Liver (tissue), 9 donors: Measurements from ENCODE around the gene RNF39. TPM values are rescaled to one million over a fixed set of nuclear protein-coding genes. Genes with fewer than 3 reads are reported as not detected.

Experiments
- DNase-seq: peaks from one replicate; pipeline ENCODE4 v3.0.0-alpha.2; 2017; ENCODE audit warnings: low spot score
- H3K27ac ChIP-seq, 2 donors: one replicate each; pipeline ENCODE4 v1.7.0; 2013; ENCODE audit warnings: inconsistent platforms in 2 of 2, low read length in 2 of 2, control low read depth in 1 of 2, low read depth in 1 of 2, mild to moderate bottlenecking in 1 of 2
- H3K27me3 ChIP-seq, 4 donors: one replicate each; pipeline versions ENCODE4 v1.6.1 to v1.7.0; 2013; ENCODE audit warnings: low read length in 3 of 4, inconsistent platforms in 1 of 4, mild to moderate bottlenecking in 1 of 4, moderate library complexity in 1 of 4; ENCODE audit not compliant: control insufficient read depth in 4 of 4, insufficient read depth in 4 of 4
- H3K36me3 ChIP-seq, 4 donors: one replicate each; pipeline versions ENCODE4 v1.6.1 to v1.7.0; 2013; ENCODE audit warnings: low read length in 3 of 4, mild to moderate bottlenecking in 3 of 4, low read depth in 1 of 4, moderate library complexity in 1 of 4; ENCODE audit not compliant: control insufficient read depth in 4 of 4, insufficient read depth in 3 of 4
- H3K4me1 ChIP-seq, 4 donors: one replicate each; pipeline versions ENCODE4 v1.6.1 to v1.7.0; 2013; ENCODE audit warnings: low read length in 3 of 4, mild to moderate bottlenecking in 3 of 4, moderate library complexity in 1 of 4; ENCODE audit not compliant: control insufficient read depth in 4 of 4, insufficient read depth in 4 of 4
- H3K4me3 ChIP-seq, 3 donors: one replicate each; pipeline versions ENCODE4 v1.6.1 to v1.7.0; 2013; ENCODE audit warnings: low read length in 3 of 3, control low read depth in 1 of 3, low read depth in 1 of 3, mild to moderate bottlenecking in 1 of 3
- H3K9ac ChIP-seq, 2 donors: one replicate each; pipeline ENCODE4 v1.7.0; 2013; ENCODE audit warnings: low read length in 2 of 2, mild to moderate bottlenecking in 2 of 2, moderate library complexity in 2 of 2, control low read depth in 1 of 2, low read depth in 1 of 2
- H3K9me3 ChIP-seq, 4 donors: one replicate each; pipeline versions ENCODE4 v1.6.1 to v1.7.0; 2013; ENCODE audit warnings: low read length in 3 of 4; ENCODE audit not compliant: control insufficient read depth in 4 of 4
- EGR1 ChIP-seq, 2 donors: IDR thresholded peaks; 2 replicates each; pipeline ENCODE4 v1.6.1; 2016 to 2018; ENCODE audit warnings: antibody characterized with exemption in 2 of 2, low read depth in 2 of 2
- FOXA1 ChIP-seq: IDR thresholded peaks from 2 replicates; pipeline ENCODE4 v1.6.1; 2016; ENCODE audit warnings: antibody characterized with exemption
- FOXA2 ChIP-seq: IDR thresholded peaks from 2 replicates; pipeline ENCODE4 v1.6.1; 2016; ENCODE audit warnings: antibody characterized with exemption
- GABPA ChIP-seq, 2 donors: IDR thresholded peaks in 1 of 2; conservative IDR thresholded peaks in 1 of 2; 2 replicates each; pipeline ENCODE4 v1.6.1; 2016; ENCODE audit warnings: antibody characterized with exemption in 2 of 2, mild to moderate bottlenecking in 1 of 2, moderate library complexity in 1 of 2
- HNF4A ChIP-seq, 2 donors: conservative IDR thresholded peaks; 2 replicates each; pipeline ENCODE4 v1.6.1; 2016; ENCODE audit warnings: antibody characterized with exemption in 2 of 2, mild to moderate bottlenecking in 2 of 2
- HNF4G ChIP-seq: IDR thresholded peaks from 2 replicates; pipeline ENCODE4 v1.6.1; 2016; ENCODE audit warnings: antibody characterized with exemption
- JUND ChIP-seq, 2 donors: IDR thresholded peaks; 2 replicates each; pipeline ENCODE4 v1.6.1; 2016; ENCODE audit warnings: antibody characterized with exemption in 2 of 2
- NR2F2 ChIP-seq: IDR thresholded peaks from 2 replicates; pipeline ENCODE4 v1.6.1; 2016; ENCODE audit warnings: antibody characterized with exemption
- RAD21 ChIP-seq, 2 donors: IDR thresholded peaks; 2 replicates each; pipeline ENCODE4 v1.6.1; 2016; ENCODE audit warnings: antibody characterized with exemption in 2 of 2, mild to moderate bottlenecking in 2 of 2
- RXRA ChIP-seq, 2 donors: IDR thresholded peaks; 2 replicates each; pipeline ENCODE4 v1.6.1; 2017 to 2018; ENCODE audit warnings: antibody characterized with exemption in 2 of 2, mild to moderate bottlenecking in 1 of 2
- SP1 ChIP-seq: IDR thresholded peaks from 2 replicates; pipeline ENCODE4 v1.6.1; 2018; ENCODE audit warnings: antibody characterized with exemption, mild to moderate bottlenecking
- TAF1 ChIP-seq: conservative IDR thresholded peaks from 2 replicates; pipeline ENCODE4 v1.6.1; 2016; ENCODE audit warnings: antibody characterized with exemption, mild to moderate bottlenecking
- whole genome bisulfite sequencing: extraction: QIAGEN DNeasy Blood & Tissue Kit; methylation state at CpG from one replicate; pipeline ENCODE4 v1.1.7; 2013; 5-methylcytosine and 5-hydroxymethylcytosine counted together
- polyA plus RNA-seq, 2 donors: library from polyadenylated mRNA; stranded (reverse) in 1 of 2; unstranded in 1 of 2; fragments of 200-250 nt in 1 of 2; fragments of >200 nt in 1 of 2; fragmentation: Nextera tagmentation in 1 of 2; extraction: Ambion mirVana in 1 of 2; gene quantifications; one replicate each; pipeline versions ENCODE4 v1.2.1 to v1.2.3, GENCODE V29; 2013 to 2015
- total RNA-seq, 2 donors: library from RNA; depleted of rRNA; stranded (reverse); fragments of >200 nt; gene quantifications; one replicate each; pipeline ENCODE4 v1.2.3, GENCODE V29; 2014
- TF ChIP-seq, protein P1 (sequence below): fragments of 150-350 bp; IDR thresholded peaks from 2 replicates; pipeline ENCODE4 v1.5.1; 2017; ENCODE audit warnings: improper control_type of control experiment, low read depth, low read length; ENCODE audit not compliant: missing input control
- TF ChIP-seq, protein P2 (sequence below): IDR thresholded peaks from 2 replicates; pipeline ENCODE4 v1.6.1; 2016; ENCODE audit warnings: antibody characterized with exemption
- TF ChIP-seq, protein P3 (sequence below): IDR thresholded peaks from 2 replicates; pipeline ENCODE4 v1.6.1; 2016; ENCODE audit warnings: antibody characterized with exemption
- TF ChIP-seq, protein P4 (sequence below): IDR thresholded peaks from 2 replicates; pipeline ENCODE4 v1.6.1; 2016; ENCODE audit warnings: antibody characterized with exemption, mild to moderate bottlenecking
- TF ChIP-seq, protein P5 (sequence below): IDR thresholded peaks from 2 replicates; pipeline ENCODE4 v1.6.1; 2016; ENCODE audit warnings: antibody characterized with exemption
- donor health status: healthy.
- donor health status: healthy.
- donor health status: healthy.
- donor health status: healthy.
- donor health status: healthy.

The RNF39 gene
- total and polyA plus RNA-seq, 4 donors: 0.03 to 0.13 TPM; not detected in 2

DNA sequence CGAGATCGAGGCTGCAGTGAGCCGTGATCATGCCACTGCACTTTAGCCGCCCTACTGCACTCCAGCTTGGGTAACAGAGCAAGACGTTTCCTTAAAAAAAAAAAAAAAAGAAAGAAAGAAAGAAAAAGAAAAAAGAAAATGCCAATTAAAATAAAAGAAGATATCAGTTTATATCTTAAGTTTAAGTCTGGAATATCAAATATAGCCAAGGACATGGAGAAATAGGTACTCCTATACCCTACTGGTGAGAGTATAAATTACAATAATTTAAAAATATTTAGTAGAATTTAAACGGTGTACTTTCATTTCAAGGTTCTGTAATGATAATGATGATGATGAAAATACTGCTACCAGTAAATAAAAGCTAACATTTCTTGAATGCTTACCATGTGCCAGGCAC, 41.2 kb upstream of the RNF39 start:
- Histone ChIP-seq H3K4me3 (no peak overlapping the region), H3K36me3 (no peaks in the 10 kb centered on the region), H3K4me1 (peaks cover 0 to 9% (median 1%) of the 10 kb centered on the region in 4 donors), H3K9me3 (no peaks in the 10 kb centered on the region), H3K9ac (no peak overlapping the region), H3K27ac (no peak overlapping the region), H3K27me3 (peaks cover 0 to 4% (median 0%) of the 10 kb centered on the region in 4 donors)
- TF ChIP-seq, protein P1, sequence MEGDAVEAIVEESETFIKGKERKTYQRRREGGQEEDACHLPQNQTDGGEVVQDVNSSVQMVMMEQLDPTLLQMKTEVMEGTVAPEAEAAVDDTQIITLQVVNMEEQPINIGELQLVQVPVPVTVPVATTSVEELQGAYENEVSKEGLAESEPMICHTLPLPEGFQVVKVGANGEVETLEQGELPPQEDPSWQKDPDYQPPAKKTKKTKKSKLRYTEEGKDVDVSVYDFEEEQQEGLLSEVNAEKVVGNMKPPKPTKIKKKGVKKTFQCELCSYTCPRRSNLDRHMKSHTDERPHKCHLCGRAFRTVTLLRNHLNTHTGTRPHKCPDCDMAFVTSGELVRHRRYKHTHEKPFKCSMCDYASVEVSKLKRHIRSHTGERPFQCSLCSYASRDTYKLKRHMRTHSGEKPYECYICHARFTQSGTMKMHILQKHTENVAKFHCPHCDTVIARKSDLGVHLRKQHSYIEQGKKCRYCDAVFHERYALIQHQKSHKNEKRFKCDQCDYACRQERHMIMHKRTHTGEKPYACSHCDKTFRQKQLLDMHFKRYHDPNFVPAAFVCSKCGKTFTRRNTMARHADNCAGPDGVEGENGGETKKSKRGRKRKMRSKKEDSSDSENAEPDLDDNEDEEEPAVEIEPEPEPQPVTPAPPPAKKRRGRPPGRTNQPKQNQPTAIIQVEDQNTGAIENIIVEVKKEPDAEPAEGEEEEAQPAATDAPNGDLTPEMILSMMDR: no peak
- TF ChIP-seq FOXA1: no peak
- TF ChIP-seq GABPA (IDR thresholded peaks at IDR 0.05 in 1 of 2, conservative IDR thresholded peaks at IDR 0.05 in 1 of 2): no peak
- no peak for TF ChIP-seq NR2F2
- TF ChIP-seq SP1: no peak
- TF ChIP-seq, protein P2, sequence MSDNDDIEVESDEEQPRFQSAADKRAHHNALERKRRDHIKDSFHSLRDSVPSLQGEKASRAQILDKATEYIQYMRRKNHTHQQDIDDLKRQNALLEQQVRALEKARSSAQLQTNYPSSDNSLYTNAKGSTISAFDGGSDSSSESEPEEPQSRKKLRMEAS: no peak
- TF ChIP-seq TAF1: no peak
- no peak for TF ChIP-seq HNF4G
- TF ChIP-seq, protein P3, sequence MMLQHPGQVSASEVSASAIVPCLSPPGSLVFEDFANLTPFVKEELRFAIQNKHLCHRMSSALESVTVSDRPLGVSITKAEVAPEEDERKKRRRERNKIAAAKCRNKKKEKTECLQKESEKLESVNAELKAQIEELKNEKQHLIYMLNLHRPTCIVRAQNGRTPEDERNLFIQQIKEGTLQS: no peak
- no peak for TF ChIP-seq JUND (IDR thresholded peaks at IDR 0.05)
- TF ChIP-seq, protein P4, sequence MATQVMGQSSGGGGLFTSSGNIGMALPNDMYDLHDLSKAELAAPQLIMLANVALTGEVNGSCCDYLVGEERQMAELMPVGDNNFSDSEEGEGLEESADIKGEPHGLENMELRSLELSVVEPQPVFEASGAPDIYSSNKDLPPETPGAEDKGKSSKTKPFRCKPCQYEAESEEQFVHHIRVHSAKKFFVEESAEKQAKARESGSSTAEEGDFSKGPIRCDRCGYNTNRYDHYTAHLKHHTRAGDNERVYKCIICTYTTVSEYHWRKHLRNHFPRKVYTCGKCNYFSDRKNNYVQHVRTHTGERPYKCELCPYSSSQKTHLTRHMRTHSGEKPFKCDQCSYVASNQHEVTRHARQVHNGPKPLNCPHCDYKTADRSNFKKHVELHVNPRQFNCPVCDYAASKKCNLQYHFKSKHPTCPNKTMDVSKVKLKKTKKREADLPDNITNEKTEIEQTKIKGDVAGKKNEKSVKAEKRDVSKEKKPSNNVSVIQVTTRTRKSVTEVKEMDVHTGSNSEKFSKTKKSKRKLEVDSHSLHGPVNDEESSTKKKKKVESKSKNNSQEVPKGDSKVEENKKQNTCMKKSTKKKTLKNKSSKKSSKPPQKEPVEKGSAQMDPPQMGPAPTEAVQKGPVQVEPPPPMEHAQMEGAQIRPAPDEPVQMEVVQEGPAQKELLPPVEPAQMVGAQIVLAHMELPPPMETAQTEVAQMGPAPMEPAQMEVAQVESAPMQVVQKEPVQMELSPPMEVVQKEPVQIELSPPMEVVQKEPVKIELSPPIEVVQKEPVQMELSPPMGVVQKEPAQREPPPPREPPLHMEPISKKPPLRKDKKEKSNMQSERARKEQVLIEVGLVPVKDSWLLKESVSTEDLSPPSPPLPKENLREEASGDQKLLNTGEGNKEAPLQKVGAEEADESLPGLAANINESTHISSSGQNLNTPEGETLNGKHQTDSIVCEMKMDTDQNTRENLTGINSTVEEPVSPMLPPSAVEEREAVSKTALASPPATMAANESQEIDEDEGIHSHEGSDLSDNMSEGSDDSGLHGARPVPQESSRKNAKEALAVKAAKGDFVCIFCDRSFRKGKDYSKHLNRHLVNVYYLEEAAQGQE: no peak
- no peak for TF ChIP-seq RAD21 (IDR thresholded peaks at IDR 0.05)
- no peak for TF ChIP-seq RXRA (IDR thresholded peaks at IDR 0.05)
- no peak for TF ChIP-seq FOXA2
- no peak for TF ChIP-seq EGR1 (IDR thresholded peaks at IDR 0.05; ENCODE audit: low read depth in 2 of 2)
- WGBS: 81% methylated on average over 6 of the region's 6 CpGs
- no peak for DNase-seq

DNA sequence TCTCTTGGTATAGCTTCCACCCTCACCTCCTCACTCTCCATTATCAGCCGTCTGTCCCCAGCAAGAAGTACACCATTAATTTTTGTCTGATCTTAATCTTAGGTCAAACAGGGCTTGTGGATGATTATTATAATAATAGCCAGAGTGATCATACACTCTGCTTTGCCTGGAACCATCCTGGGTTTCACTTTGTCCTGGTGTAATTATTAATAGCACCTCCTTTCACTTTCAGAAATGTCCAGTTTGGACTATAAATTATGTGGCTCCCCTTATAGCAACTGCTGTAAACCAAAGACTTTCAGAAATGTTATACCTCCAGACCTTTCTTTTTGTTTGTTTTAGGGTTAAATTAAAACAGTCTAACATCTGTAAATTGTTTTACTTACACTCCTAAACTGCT, 38.3 kb upstream of the RNF39 start:
- no peaks in the 10 kb centered on the region for H3K9me3 ChIP-seq

More for the DNA sequence above, 38.3 kb upstream of the RNF39 start:
- no peak overlapping the region for H3K4me3 ChIP-seq
- peaks cover 0 to 9% (median 1%) of the 10 kb centered on the region in 4 donors for H3K4me1 ChIP-seq
- H3K27me3 ChIP-seq: peaks cover 0 to 10% (median 2%) of the 10 kb centered on the region in 4 donors
- H3K36me3 ChIP-seq: no peaks in the 10 kb centered on the region
- no peak for DNase-seq
- no peak overlapping the region for H3K27ac ChIP-seq
- TF ChIP-seq RXRA (IDR thresholded peaks at IDR 0.05) (no peak), SP1 (peak; percentile 9), HNF4A (conservative IDR thresholded peaks at IDR 0.05) (no peak), TAF1 (no peak), NR2F2 (no peak)
- TF ChIP-seq, protein P3: no peak
- TF ChIP-seq, protein P5, sequence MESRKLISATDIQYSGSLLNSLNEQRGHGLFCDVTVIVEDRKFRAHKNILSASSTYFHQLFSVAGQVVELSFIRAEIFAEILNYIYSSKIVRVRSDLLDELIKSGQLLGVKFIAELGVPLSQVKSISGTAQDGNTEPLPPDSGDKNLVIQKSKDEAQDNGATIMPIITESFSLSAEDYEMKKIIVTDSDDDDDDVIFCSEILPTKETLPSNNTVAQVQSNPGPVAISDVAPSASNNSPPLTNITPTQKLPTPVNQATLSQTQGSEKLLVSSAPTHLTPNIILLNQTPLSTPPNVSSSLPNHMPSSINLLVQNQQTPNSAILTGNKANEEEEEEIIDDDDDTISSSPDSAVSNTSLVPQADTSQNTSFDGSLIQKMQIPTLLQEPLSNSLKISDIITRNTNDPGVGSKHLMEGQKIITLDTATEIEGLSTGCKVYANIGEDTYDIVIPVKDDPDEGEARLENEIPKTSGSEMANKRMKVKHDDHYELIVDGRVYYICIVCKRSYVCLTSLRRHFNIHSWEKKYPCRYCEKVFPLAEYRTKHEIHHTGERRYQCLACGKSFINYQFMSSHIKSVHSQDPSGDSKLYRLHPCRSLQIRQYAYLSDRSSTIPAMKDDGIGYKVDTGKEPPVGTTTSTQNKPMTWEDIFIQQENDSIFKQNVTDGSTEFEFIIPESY: no peak
- TF ChIP-seq, protein P4: no peak
- WGBS: 68% methylated on average over 1 of the region's 1 CpG
- no peak overlapping the region for H3K9ac ChIP-seq
